Keratinocyte (primary cell): ENCODE data around the gene LTB. TPM values are rescaled to one million over a fixed set of nuclear protein-coding genes. Genes with fewer than 3 reads are reported as not detected.

Experiments used
- DNase-seq: peaks from one replicate; pipeline ENCODE4 v3.0.0-alpha.2; 2011; ENCODE audit warnings: low read depth, missing footprints, low spot score
- FAIRE-seq: peaks from 2 replicates; lab custom pipeline; 2011; peaks lifted over from hg19 to GRCh38; lab: Jason Lieb, UNC
- H2AFZ ChIP-seq: 2 replicates; pipeline ENCODE4 v1.6.0; 2012; ENCODE audit warnings: low read length, control low read depth, inconsistent platforms; ENCODE audit not compliant: control insufficient read depth
- H3K27ac ChIP-seq: 2 replicates; pipeline ENCODE4 v1.5.1; 2011; ENCODE audit warnings: low read length; ENCODE audit not compliant: control insufficient read depth, insufficient read depth
- H3K27me3 ChIP-seq: 3 replicates; pipeline ENCODE4 v1.6.0; 2011; ENCODE audit warnings: low read length; ENCODE audit not compliant: control insufficient read depth, insufficient read depth; ENCODE audit errors: extremely low read depth
- H3K36me3 ChIP-seq, 2 experiments: 2 replicates in 1 of 2; 3 replicates in 1 of 2; pipeline ENCODE4 v1.5.1; 2011; ENCODE audit warnings: low read length in 2 of 2, mild to moderate bottlenecking in 1 of 2; ENCODE audit not compliant: control insufficient read depth in 2 of 2, insufficient read depth in 2 of 2; ENCODE audit errors: extremely low read depth in 1 of 2
- H3K4me1 ChIP-seq: 3 replicates; pipeline ENCODE4 v1.5.1; 2011; ENCODE audit warnings: low read length; ENCODE audit not compliant: control insufficient read depth, insufficient read depth; ENCODE audit errors: extremely low read depth
- H3K4me2 ChIP-seq: 3 replicates; pipeline ENCODE4 v1.6.0; 2011; ENCODE audit warnings: low read depth, low read length; ENCODE audit not compliant: control insufficient read depth, insufficient read depth; ENCODE audit errors: extremely low read depth
- H3K4me3 ChIP-seq, 3 experiments: fragments of 200-600 bp in 1 of 3; sonication (generic) in 1 of 3; 2 replicates in 2 of 3; 3 replicates in 1 of 3; pipeline ENCODE4 v1.5.1; 2011 to 2016; ENCODE audit warnings: low read length in 3 of 3, mild to moderate bottlenecking in 3 of 3, control low read depth in 2 of 3, inconsistent platforms in 1 of 3, low read depth in 1 of 3, mixed read lengths in 1 of 3, mixed run types in 1 of 3, moderate library complexity in 1 of 3; ENCODE audit not compliant: control insufficient read depth in 2 of 3, insufficient read depth in 2 of 3; ENCODE audit errors: extremely low read depth in 1 of 3
- H3K79me2 ChIP-seq: 2 replicates; pipeline ENCODE4 v1.6.0; 2012; ENCODE audit warnings: low read length; ENCODE audit not compliant: control insufficient read depth, insufficient read depth
- H3K9ac ChIP-seq: 3 replicates; pipeline ENCODE4 v1.6.0; 2011; ENCODE audit warnings: low read length; ENCODE audit not compliant: control insufficient read depth, insufficient read depth; ENCODE audit errors: extremely low read depth
- H3K9me1 ChIP-seq: 3 replicates; pipeline ENCODE4 v1.6.0; 2011; ENCODE audit warnings: low read length; ENCODE audit not compliant: control insufficient read depth, insufficient read depth; ENCODE audit errors: extremely low read depth
- H3K9me3 ChIP-seq: 2 replicates; pipeline ENCODE4 v1.5.1; 2012; ENCODE audit warnings: low read depth, low read length; ENCODE audit not compliant: control insufficient read depth
- H4K20me1 ChIP-seq: 3 replicates; pipeline ENCODE4 v1.6.0; 2011; ENCODE audit warnings: low read length; ENCODE audit not compliant: control insufficient read depth, insufficient read depth; ENCODE audit errors: extremely low read depth
- EZH2 ChIP-seq: IDR thresholded peaks from one replicate; pipeline ENCODE4 v1.6.1; 2012; ENCODE audit warnings: inconsistent platforms, mild to moderate bottlenecking, low read length, moderate library complexity
- dilution Hi-C: fragments of 300-500 bp; cut with MboI; formaldehyde crosslinking; loops from one replicate; pipeline ENCODE4 v1.7.0; 2020; ENCODE audit warnings: low sequenced_read_pairs; ENCODE audit not compliant: extremely low pct_ligation_motif_present
- polyA plus RNA-seq, 5 experiments: library from polyadenylated mRNA; depleted of rRNA in 3 of 5; stranded (reverse) in 3 of 5; stranded (forward) in 1 of 5; unstranded in 1 of 5; fragments of >200 nt; gene quantifications; 1 replicate in 1 of 5; 2 replicates in 3 of 5; 3 replicates in 1 of 5; pipeline versions ENCODE4 v1.2.1 to v1.2.3, GENCODE V29; 2011 to 2012; ENCODE audit warnings: missing spikeins in 2 of 5, low read depth in 1 of 5, low replicate concordance in 1 of 5
- TF ChIP-seq, protein P1 (sequence below), 3 experiments: IDR thresholded peaks in 1 of 3; conservative IDR thresholded peaks in 1 of 3; optimal IDR thresholded peaks in 1 of 3; 2 replicates in 2 of 3; 3 replicates in 1 of 3; pipeline versions ENCODE3 to v1.5.1; 2011; ENCODE audit warnings: low read length in 3 of 3, mild to moderate bottlenecking in 3 of 3, moderate library complexity in 2 of 3, control low read depth in 1 of 3, inconsistent platforms in 1 of 3; ENCODE audit not compliant: insufficient read depth in 2 of 3; ENCODE audit errors: extremely low read depth in 1 of 3

The LTB gene
- polyA plus RNA-seq, 1 donor (not counting 4 experiments of a cell fraction or from before 2014, with no cell fraction given), result not detected

- H3K27ac ChIP-seq, result no peak overlapping the region
- peaks cover 10% of the 10 kb centered on the region for H3K4me1 ChIP-seq
- H3K27me3 ChIP-seq, result no peaks in the 10 kb centered on the region
- no peak overlapping the region for H3K4me2 ChIP-seq
- H3K79me2 ChIP-seq, result peaks cover 77% of the 10 kb centered on the region
- peaks cover 70 to 88% of the 10 kb centered on the region in 2 experiments for H3K36me3 ChIP-seq
- FAIRE-seq, result no peak
- no peaks in the 10 kb centered on the region for H3K9me3 ChIP-seq
- H3K9ac ChIP-seq, result no peak overlapping the region
- peaks cover 2% of the 10 kb centered on the region for H3K9me1 ChIP-seq
- no peak overlapping the region for H2AFZ ChIP-seq
- DNase-seq, result no peak
- H4K20me1 ChIP-seq, result peaks cover 26% of the 10 kb centered on the region
- no peak overlapping the region for H3K4me3 ChIP-seq
- dilution Hi-C loops, result no loop called here
- TF ChIP-seq, protein P1, sequence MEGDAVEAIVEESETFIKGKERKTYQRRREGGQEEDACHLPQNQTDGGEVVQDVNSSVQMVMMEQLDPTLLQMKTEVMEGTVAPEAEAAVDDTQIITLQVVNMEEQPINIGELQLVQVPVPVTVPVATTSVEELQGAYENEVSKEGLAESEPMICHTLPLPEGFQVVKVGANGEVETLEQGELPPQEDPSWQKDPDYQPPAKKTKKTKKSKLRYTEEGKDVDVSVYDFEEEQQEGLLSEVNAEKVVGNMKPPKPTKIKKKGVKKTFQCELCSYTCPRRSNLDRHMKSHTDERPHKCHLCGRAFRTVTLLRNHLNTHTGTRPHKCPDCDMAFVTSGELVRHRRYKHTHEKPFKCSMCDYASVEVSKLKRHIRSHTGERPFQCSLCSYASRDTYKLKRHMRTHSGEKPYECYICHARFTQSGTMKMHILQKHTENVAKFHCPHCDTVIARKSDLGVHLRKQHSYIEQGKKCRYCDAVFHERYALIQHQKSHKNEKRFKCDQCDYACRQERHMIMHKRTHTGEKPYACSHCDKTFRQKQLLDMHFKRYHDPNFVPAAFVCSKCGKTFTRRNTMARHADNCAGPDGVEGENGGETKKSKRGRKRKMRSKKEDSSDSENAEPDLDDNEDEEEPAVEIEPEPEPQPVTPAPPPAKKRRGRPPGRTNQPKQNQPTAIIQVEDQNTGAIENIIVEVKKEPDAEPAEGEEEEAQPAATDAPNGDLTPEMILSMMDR (optimal IDR thresholded peaks at IDR 0.05 in 1 of 3, IDR thresholded peaks at IDR 0.05 in 1 of 3, conservative IDR thresholded peaks at IDR 0.05 in 1 of 3; ENCODE audit: extremely low read depth in 1 of 3, insufficient read depth in 2 of 3, low read length in 3 of 3), result no peak
- no peak for TF ChIP-seq EZH2
Observed at GRCh38 chr6:31626952-31627351, 44.7 kb upstream of the LTB start.

DNA sequence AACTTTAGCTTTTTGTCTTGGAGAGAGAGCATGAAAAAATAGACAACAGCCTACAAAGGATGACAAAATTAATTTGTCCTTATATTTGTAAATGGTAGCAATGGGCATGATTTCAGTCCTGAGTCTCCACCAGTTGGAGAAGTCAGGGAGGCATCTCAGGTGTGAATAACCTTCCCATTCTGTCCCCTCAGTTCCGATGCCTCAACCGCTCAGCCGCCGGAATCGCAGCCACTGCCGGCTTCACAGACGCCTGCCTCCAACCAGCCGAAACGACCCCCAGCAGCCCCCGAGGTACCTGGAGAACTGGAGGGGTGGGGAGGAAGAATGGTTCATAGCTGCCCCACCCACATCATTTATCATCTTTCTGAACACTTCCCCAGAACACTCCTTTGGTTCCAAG lies 41.8 kb upstream of the LTB start:
- Histone ChIP-seq H4K20me1 (peaks cover 29% of the 10 kb centered on the region), H3K9ac (no peak overlapping the region), H3K4me1 (peaks cover 14% of the 10 kb centered on the region), H3K27ac (no peak overlapping the region), H3K4me3 (no peak overlapping the region), H3K9me1 (peaks cover 2% of the 10 kb centered on the region), H2AFZ (no peak overlapping the region), H3K4me2 (no peak overlapping the region), H3K36me3 (peaks cover 50 to 64% of the 10 kb centered on the region in 2 experiments), H3K9me3 (no peaks in the 10 kb centered on the region), H3K79me2 (peaks cover 72% of the 10 kb centered on the region), H3K27me3 (no peaks in the 10 kb centered on the region)
- dilution Hi-C loops, result no loop called here
- FAIRE-seq (no peak), DNase-seq (no peak)
- TF ChIP-seq, protein P1 (optimal IDR thresholded peaks at IDR 0.05 in 1 of 3, IDR thresholded peaks at IDR 0.05 in 1 of 3, conservative IDR thresholded peaks at IDR 0.05 in 1 of 3; ENCODE audit: extremely low read depth in 1 of 3, insufficient read depth in 2 of 3, low read length in 3 of 3), result no peak
- TF ChIP-seq EZH2, result no peak
